ENCODE measurements around the gene NFX1. TPM values are rescaled to one million over a fixed set of nuclear protein-coding genes. Genes with fewer than 3 reads are reported as not detected.
"Not testable (repeated sequence)": the region's sequence is repeated elsewhere in the genome, so short reads cannot be mapped to it uniquely, and the experiment has no call there.

Gene NFX1
- total and polyA plus RNA-seq, 3 donors from 2014 or later, result 30.0 to 48.6 (median 46.7) TPM

DNA sequence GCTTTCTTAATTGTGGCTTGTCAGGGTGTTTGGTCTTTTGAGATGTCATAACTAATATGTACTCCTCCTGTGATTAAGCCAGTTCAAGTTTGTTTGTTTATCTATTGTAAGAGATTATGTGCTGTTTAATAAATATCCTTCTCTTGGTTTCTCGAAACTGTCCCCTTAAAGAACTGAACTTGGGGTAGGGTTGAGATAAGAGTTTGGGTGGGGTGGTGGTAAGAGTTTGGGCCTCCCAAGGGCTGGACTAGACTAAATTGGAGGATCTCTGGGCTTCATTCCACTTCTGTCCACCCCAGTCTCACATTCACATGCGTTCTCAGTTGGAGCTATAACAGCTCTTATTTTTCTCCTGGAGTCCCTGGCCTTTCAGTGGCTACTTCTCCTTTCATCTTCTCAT is 73.8 kb downstream of the NFX1 start:
- TF ChIP-seq POLR2A (IDR thresholded peaks at IDR 0.05), result no peak
- TF ChIP-seq, protein P1, sequence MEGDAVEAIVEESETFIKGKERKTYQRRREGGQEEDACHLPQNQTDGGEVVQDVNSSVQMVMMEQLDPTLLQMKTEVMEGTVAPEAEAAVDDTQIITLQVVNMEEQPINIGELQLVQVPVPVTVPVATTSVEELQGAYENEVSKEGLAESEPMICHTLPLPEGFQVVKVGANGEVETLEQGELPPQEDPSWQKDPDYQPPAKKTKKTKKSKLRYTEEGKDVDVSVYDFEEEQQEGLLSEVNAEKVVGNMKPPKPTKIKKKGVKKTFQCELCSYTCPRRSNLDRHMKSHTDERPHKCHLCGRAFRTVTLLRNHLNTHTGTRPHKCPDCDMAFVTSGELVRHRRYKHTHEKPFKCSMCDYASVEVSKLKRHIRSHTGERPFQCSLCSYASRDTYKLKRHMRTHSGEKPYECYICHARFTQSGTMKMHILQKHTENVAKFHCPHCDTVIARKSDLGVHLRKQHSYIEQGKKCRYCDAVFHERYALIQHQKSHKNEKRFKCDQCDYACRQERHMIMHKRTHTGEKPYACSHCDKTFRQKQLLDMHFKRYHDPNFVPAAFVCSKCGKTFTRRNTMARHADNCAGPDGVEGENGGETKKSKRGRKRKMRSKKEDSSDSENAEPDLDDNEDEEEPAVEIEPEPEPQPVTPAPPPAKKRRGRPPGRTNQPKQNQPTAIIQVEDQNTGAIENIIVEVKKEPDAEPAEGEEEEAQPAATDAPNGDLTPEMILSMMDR (IDR thresholded peaks at IDR 0.05), result no peak
- no peak overlapping the region for H3K27ac ChIP-seq
- H3K27me3 ChIP-seq, result no peaks in the 10 kb centered on the region
- WGBS, 2 donors, result 69 to 91% methylated on average over 2 of the region's 2 CpGs
- H3K4me1 ChIP-seq, result no peaks in the 10 kb centered on the region
- H3K36me3 ChIP-seq (ENCODE audit: low read depth, missing control alignments), result no peaks in the 10 kb centered on the region
- H3K9me3 ChIP-seq, result no peaks in the 10 kb centered on the region
- DNase-seq, result no peak
- intact Hi-C loops (cut with DNase I; ENCODE audit: low total_unique reads), result no loop called here
- H3K4me3 ChIP-seq, result no peak overlapping the region

DNA sequence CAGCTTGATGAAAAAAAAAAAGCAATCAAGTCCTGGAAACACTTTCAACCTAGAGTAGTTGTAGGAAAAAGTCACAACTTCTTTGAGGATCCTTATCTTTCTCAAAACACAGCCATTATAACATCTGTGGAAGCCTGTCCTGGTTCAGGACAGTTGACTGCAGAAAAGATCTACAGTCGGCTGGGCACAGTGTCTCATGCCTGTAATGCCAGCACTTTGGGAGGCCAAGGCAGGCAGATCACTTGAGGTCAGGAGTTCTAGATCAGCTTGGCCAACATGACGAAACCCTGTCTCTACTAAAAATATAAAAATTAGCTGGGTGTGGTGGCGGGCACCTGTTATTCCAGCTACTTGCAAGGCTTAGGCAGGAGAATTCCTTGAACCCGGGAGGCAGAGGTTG is 74.5 kb downstream of the NFX1 start:
- 91 to 93% methylated on average over 4 of the region's 4 CpGs for WGBS, 2 donors
- H3K4me3 ChIP-seq; H3K36me3 ChIP-seq (ENCODE audit: low read depth, missing control alignments); H3K27me3 ChIP-seq; DNase-seq; H3K27ac ChIP-seq; H3K4me1 ChIP-seq; H3K9me3 ChIP-seq; intact Hi-C loops (cut with DNase I; ENCODE audit: low total_unique reads): not testable (repeated sequence)

DNA sequence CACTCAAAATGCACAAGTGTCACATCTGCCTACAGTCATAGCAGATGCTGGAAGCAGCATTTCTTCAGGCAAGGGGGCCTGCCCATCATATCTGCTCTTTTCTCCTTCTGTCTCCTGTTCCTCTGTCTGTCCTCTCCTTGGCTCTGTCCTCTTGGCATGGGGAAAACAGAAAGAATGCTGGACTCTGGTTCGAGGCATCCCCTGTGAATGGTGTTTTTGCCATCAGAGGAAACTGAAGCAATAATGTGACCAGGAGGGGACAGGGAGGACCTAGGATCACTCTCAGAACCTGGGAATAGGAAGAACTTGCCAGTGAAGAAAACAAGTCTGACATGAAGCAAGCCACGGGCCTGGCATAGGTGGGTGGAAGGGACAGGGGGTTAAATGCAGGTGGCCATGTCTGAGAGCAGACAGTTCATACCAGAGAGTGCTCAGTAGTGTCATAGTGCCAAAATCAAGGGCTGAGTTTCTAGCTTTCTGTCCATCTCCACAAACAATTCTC is 76.7 kb downstream of the NFX1 start:
- no peaks in the 10 kb centered on the region for H3K36me3 ChIP-seq (ENCODE audit: low read depth, missing control alignments)

DNA sequence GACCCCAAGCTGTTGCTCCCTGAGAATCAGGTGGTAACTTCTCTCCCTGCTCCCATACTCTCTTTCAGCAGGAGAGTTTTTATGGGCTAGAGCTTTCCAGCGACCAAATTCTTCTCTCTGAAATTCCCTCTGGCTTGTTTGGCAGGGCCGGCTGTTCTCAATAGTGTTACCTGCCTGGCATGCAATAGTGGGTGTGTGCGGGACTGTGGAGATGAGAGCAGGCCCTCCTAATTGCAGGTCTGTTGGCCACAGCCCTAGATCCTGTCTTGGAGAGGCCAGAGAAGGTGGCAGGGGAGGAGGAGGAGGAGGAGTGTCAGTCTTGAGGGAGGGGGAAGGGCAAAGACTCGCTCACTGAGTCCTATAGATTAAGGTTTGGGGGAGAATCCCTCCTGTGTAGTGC is 82.6 kb downstream of the NFX1 start:
- no peak for DNase-seq
- 71 to 79% methylated on average over 4 of the region's 4 CpGs for WGBS, 2 donors
- Histone ChIP-seq H3K27me3 (no peaks in the 10 kb centered on the region), H3K9me3 (no peaks in the 10 kb centered on the region), H3K27ac (peak overlapping the region in 1 of 2 donors; percentile 15), H3K4me1 (peaks cover 28% of the 10 kb centered on the region), H3K36me3 (ENCODE audit: low read depth, missing control alignments) (no peaks in the 10 kb centered on the region), H3K4me3 (no peak overlapping the region)
- intact Hi-C loops (cut with DNase I; ENCODE audit: low total_unique reads), result no loop called here
- no peak for TF ChIP-seq POLR2A (IDR thresholded peaks at IDR 0.05)
- TF ChIP-seq, protein P1 (IDR thresholded peaks at IDR 0.05), result no peak

More for the DNA sequence above, 76.7 kb downstream of the NFX1 start:
- no peak for DNase-seq
- H3K9me3 ChIP-seq, result no peaks in the 10 kb centered on the region
- H3K27ac ChIP-seq, result no peak overlapping the region
- intact Hi-C loops (cut with DNase I; ENCODE audit: low total_unique reads), result no loop called here
- WGBS, 2 donors, result 93 to 95% methylated on average over 2 of the region's 2 CpGs
- H3K4me1 ChIP-seq, result no peaks in the 10 kb centered on the region
- no peaks in the 10 kb centered on the region for H3K27me3 ChIP-seq
- no peak overlapping the region for H3K4me3 ChIP-seq
- TF ChIP-seq POLR2A (IDR thresholded peaks at IDR 0.05), result no peak
- TF ChIP-seq, protein P1 (IDR thresholded peaks at IDR 0.05), result no peak

DNA sequence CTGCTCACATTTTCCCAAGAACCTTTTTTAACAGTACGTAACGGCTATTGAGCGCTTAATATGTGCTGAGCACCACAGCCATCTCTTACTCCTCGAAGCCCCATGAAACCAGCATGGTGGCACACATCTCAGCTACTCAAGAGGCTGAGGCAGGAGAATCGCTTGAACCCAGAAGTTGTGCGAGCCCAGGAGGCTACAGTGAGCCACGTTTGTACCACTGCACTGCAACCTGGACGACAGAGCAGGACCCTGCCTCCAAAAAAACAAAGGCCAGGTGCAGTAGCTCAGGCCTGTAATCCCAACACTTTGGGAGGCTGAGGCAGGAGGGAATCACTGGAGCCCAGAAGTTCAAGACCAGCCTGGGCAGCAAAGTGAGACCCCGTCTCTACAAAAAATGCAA is 83.9 kb downstream of the NFX1 start:
- Histone ChIP-seq H3K4me3 (no peak overlapping the region), H3K36me3 (ENCODE audit: low read depth, missing control alignments) (no peaks in the 10 kb centered on the region), H3K27ac (peak overlapping the region in 1 of 2 donors; percentile 76), H3K9me3 (no peaks in the 10 kb centered on the region), H3K4me1 (peaks cover 28% of the 10 kb centered on the region), H3K27me3 (no peaks in the 10 kb centered on the region)
- intact Hi-C loops (cut with DNase I; ENCODE audit: low total_unique reads), result no loop called here
- no peak for TF ChIP-seq POLR2A (IDR thresholded peaks at IDR 0.05)
- TF ChIP-seq, protein P1 (IDR thresholded peaks at IDR 0.05), result no peak
- 87 to 91% methylated on average over 9 of the region's 9 CpGs for WGBS, 2 donors
- DNase-seq, result no peak

Data from testis (tissue), 3 donors.